HPDE6-E6E7 (cell line): Measurements from ENCODE around the gene PARD3.

Experiments
- DNase-seq: peaks from one replicate; pipeline ENCODE4 v3.0.0; 2011; ENCODE audit warnings: missing footprints; ENCODE audit errors: extremely low spot score

PARD3 gene

GRCh38 chr10:34127676-34128075 is 687.4 kb downstream of the PARD3 start:
- no peak for DNase-seq

- DNase-seq = no peak
Measured at GRCh38 chr10:34126371-34127151, 688.5 kb downstream of the PARD3 start.

- no peak for DNase-seq
Measured at GRCh38 chr10:34125702-34126101, 689.4 kb downstream of the PARD3 start.

- no peak for DNase-seq
Measured at GRCh38 chr10:34124522-34125035, 690.5 kb downstream of the PARD3 start.

GRCh38 chr10:34121781-34122622 is 693.1 kb downstream of the PARD3 start:
- no peak for DNase-seq

GRCh38 chr10:34121125-34121753 is 693.9 kb downstream of the PARD3 start:
- no peak for DNase-seq

- DNase-seq = no peak
Measured at GRCh38 chr10:34119456-34119855, 695.6 kb downstream of the PARD3 start.

- DNase-seq = no peak
Measured at GRCh38 chr10:34116681-34117271, 698.3 kb downstream of the PARD3 start.

- DNase-seq = no peak
Measured at GRCh38 chr10:34116220-34116641, 698.9 kb downstream of the PARD3 start.

- no peak for DNase-seq
Measured at GRCh38 chr10:34114914-34115313, 700.2 kb downstream of the PARD3 start.

GRCh38 chr10:34113504-34114225 is 701.4 kb downstream of the PARD3 start:
- no peak for DNase-seq

- no peak for DNase-seq
Measured at GRCh38 chr10:34112171-34112782, 702.8 kb downstream of the PARD3 start.

- DNase-seq = no peak
Measured at GRCh38 chr10:34111179-34111578, 703.9 kb downstream of the PARD3 start.

- peak; percentile 22 for DNase-seq
Measured at GRCh38 chr10:34109952-34110702, 705.0 kb downstream of the PARD3 start.

GRCh38 chr10:34109495-34109894 is 705.6 kb downstream of the PARD3 start:
- DNase-seq = no peak

GRCh38 chr10:34107626-34108516 is 707.2 kb downstream of the PARD3 start:
- no peak for DNase-seq

- DNase-seq = no peak
Measured at GRCh38 chr10:34106356-34106885, 708.7 kb downstream of the PARD3 start.

GRCh38 chr10:34104829-34105572 is 710.1 kb downstream of the PARD3 start:
- no peak for DNase-seq
